HUES64 (cell line): Measurements from ENCODE around the gene FNBP1.
"Not testable (repeated sequence)": the region's sequence is repeated elsewhere in the genome, so short reads cannot be mapped to it uniquely, and the experiment has no call there.

Source experiments
- H3K27ac ChIP-seq: 2 replicates; pipeline ENCODE4 v1.7.0; 2013; ENCODE audit warnings: low read depth, low read length, inconsistent platforms
- H3K27me3 ChIP-seq: 2 replicates; pipeline ENCODE4 v1.6.1; 2013; ENCODE audit warnings: mild to moderate bottlenecking, low read length; ENCODE audit not compliant: insufficient read depth
- H3K36me3 ChIP-seq: 2 replicates; pipeline ENCODE4 v1.6.1; 2013; ENCODE audit warnings: mild to moderate bottlenecking, low read length; ENCODE audit not compliant: insufficient read depth
- H3K4me1 ChIP-seq: 2 replicates; pipeline ENCODE4 v1.6.1; 2013; ENCODE audit warnings: mild to moderate bottlenecking, low read length, moderate library complexity; ENCODE audit not compliant: insufficient read depth
- H3K4me3 ChIP-seq: 2 replicates; pipeline ENCODE4 v1.5.1; 2013; ENCODE audit warnings: mild to moderate bottlenecking, low read length, moderate library complexity
- H3K9ac ChIP-seq: 2 replicates; pipeline ENCODE4 v1.6.1; 2013; ENCODE audit warnings: mild to moderate bottlenecking, low read depth, low read length
- H3K9me3 ChIP-seq: 2 replicates; pipeline ENCODE4 v1.6.1; 2013; ENCODE audit warnings: low read depth, low read length; ENCODE audit not compliant: insufficient read depth
- WGBS: fragments of 150-250, 120-280 bp; methylation state at CpG from one replicate; pipeline ENCODE4 v1.1.7; 2013; ENCODE audit warnings: missing lambda C conversion rate; 5-methylcytosine and 5-hydroxymethylcytosine counted together

Gene FNBP1

DNA sequence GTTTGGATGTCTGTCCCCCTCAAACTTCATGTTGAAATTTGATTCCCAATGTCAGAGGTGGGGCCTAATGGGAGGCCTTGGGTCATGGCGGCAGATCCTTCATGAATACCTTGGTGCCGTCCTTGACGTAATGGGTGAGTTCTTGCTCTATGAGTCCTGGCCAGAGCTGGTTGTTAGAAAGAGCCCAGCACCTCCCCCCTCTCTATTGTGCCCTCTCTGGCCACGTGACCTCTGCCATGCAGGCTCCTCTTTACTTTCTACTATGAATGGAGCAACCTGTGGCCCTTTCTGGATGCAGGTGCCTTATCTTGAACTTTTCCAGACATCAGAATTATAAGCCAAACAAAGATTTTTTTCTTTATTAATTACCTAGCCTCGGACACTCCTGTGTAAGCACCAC is 40.7 kb downstream of the FNBP1 start:
- Histone ChIP-seq H3K4me1 (peaks cover 3% of the 10 kb centered on the region; the same call in 1 of the 2 replicates), H3K9ac (no peak overlapping the region), H3K36me3 (no peaks in the 10 kb centered on the region), H3K27ac (no peak overlapping the region), H3K4me3 (no peak overlapping the region), H3K9me3 (no peaks in the 10 kb centered on the region), H3K27me3 (no peaks in the 10 kb centered on the region)
- WGBS, result 88% methylated on average over 5 of the region's 5 CpGs

- no peak overlapping the region for H3K27ac ChIP-seq
- 90% methylated on average over 6 of the region's 7 CpGs for WGBS
- no peak overlapping the region for H3K9ac ChIP-seq
- peaks cover 3% of the 10 kb centered on the region; the same call in 1 of the 2 replicates for H3K4me1 ChIP-seq
- H3K36me3 ChIP-seq, result no peaks in the 10 kb centered on the region
- H3K27me3 ChIP-seq, result no peaks in the 10 kb centered on the region
- H3K4me3 ChIP-seq, result no peak overlapping the region
- H3K9me3 ChIP-seq, result no peaks in the 10 kb centered on the region
Observed at GRCh38 chr9:130001190-130001589, 41.8 kb downstream of the FNBP1 start.

DNA sequence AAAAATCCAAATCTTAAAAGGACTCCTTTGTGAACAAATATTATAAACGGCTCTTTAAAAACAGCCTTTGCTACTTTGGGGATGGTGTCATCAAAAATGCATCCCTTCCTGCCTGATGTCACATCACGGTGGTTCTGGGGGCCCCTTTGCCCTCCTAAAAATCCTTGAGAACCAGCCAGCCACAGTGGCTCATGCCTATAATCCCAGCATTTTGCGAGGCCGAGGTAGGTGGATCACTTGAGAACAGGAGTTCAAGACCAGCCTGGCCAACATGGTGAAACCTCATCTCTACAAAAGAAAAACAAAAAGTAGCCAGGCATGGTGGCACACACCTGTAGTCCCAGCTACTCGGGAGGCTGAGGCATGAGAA is 43.9 kb downstream of the FNBP1 start:
- H3K27ac ChIP-seq, result no peak overlapping the region
- H3K9me3 ChIP-seq, result no peaks in the 10 kb centered on the region
- 0 out of 2 replicates have a peak, but pooled peaks cover 2% of the 10 kb centered on the region for H3K36me3 ChIP-seq
- H3K4me3 ChIP-seq, result no peak overlapping the region
- peaks cover 3% of the 10 kb centered on the region; the same call in 1 of the 2 replicates for H3K4me1 ChIP-seq
- H3K9ac ChIP-seq, result no peak overlapping the region
- WGBS, result 96% methylated on average over 5 of the region's 5 CpGs
- no peaks in the 10 kb centered on the region for H3K27me3 ChIP-seq

- Histone ChIP-seq H3K36me3 (peaks cover 2% of the 10 kb centered on the region; the same call in 1 of the 2 replicates), H3K4me1 (peaks cover 3% of the 10 kb centered on the region; the same call in 1 of the 2 replicates), H3K27me3 (no peaks in the 10 kb centered on the region), H3K4me3 (no peak overlapping the region), H3K27ac (no peak overlapping the region), H3K9me3 (no peaks in the 10 kb centered on the region), H3K9ac (no peak overlapping the region)
- WGBS, result 94% methylated on average over 3 of the region's 5 CpGs
Observed at GRCh38 chr9:129998491-129999140, 44.4 kb downstream of the FNBP1 start.

DNA sequence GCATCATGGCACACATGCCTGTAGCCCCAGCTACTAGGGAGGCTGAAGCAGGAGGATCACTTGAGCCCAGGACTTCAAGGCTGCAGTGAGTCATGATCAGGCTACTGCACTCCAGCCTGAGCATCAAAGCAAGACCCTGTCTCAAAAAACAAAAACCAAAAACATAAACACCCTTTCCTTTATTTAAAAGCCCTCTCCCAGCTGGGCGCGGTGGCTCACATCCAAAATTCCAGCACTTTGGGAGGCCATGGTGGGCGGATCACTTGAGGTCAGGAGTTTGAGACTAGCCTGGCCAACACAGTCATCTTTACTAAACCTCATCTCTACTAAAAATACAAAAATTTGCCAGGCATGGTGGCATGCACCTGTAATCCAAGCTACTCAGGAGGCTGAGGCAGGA is 45.3 kb downstream of the FNBP1 start:
- not testable (repeated sequence) for H3K27me3 ChIP-seq, H3K9me3 ChIP-seq, H3K27ac ChIP-seq, H3K4me3 ChIP-seq, H3K9ac ChIP-seq, H3K4me1 ChIP-seq, H3K36me3 ChIP-seq
- WGBS, result 99% methylated on average over 3 of the region's 3 CpGs

DNA sequence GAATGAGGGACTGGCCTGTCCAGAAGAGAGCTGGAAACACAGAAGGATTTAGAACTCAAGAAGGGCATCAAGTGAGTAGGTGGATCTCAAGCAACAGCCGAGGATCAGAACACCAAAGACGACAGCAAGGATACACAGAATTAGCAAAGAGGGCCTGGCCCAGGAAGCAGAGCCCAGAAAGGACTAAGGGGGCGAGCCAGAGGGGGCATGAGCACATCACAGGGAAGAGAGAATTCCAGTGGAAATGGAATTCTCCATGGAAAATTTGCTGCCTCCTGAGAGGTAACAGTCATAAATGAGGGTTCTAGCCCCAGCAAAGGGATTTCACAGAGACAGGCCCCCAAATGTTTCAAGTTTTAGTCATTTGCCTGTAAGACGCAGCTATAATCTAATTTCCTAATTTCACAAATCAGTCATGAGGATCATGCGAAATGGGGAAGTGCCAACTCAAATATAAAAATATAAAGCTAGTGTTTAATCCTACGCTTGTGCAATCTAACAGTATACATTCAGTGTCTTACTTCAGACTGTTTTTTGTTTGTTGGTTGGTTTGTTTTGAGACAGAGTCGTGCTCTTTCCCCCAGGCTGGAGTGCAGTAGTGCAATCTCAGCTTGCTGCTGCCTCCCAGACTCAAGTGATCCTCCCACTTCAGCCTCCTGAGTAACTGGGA is 46.7 kb downstream of the FNBP1 start:
- no peak overlapping the region for H3K27ac ChIP-seq

GRCh38 chr9:129995409-129996160 is 47.4 kb downstream of the FNBP1 start:
- H3K4me3 ChIP-seq, result no peak overlapping the region
- H3K9me3 ChIP-seq, result no peaks in the 10 kb centered on the region
- no peak overlapping the region for H3K9ac ChIP-seq
- no peak overlapping the region for H3K27ac ChIP-seq
- H3K4me1 ChIP-seq, result no peaks in the 10 kb centered on the region
- 89% methylated on average over 5 of the region's 5 CpGs for WGBS
- H3K36me3 ChIP-seq, result peaks cover 2% of the 10 kb centered on the region; the same call in 1 of the 2 replicates
- no peaks in the 10 kb centered on the region for H3K27me3 ChIP-seq

More for the DNA sequence above, 46.7 kb downstream of the FNBP1 start:
- Histone ChIP-seq H3K4me3 (no peak overlapping the region), H3K27me3 (no peaks in the 10 kb centered on the region), H3K9ac (no peak overlapping the region), H3K9me3 (no peaks in the 10 kb centered on the region), H3K36me3 (peaks cover 2% of the 10 kb centered on the region; the same call in 1 of the 2 replicates), H3K4me1 (no peaks in the 10 kb centered on the region)
- 91% methylated on average over 7 of the region's 7 CpGs for WGBS

- no peaks in the 10 kb centered on the region for H3K4me1 ChIP-seq
- H3K9ac ChIP-seq, result no peak overlapping the region
- H3K9me3 ChIP-seq, result no peaks in the 10 kb centered on the region
- 96% methylated on average over 3 of the region's 3 CpGs for WGBS
- peaks cover 2% of the 10 kb centered on the region; the same call in 1 of the 2 replicates for H3K36me3 ChIP-seq
- no peak overlapping the region for H3K4me3 ChIP-seq
- no peak overlapping the region for H3K27ac ChIP-seq
- no peaks in the 10 kb centered on the region for H3K27me3 ChIP-seq
Observed at GRCh38 chr9:129994882-129995281, 48.1 kb downstream of the FNBP1 start.

DNA sequence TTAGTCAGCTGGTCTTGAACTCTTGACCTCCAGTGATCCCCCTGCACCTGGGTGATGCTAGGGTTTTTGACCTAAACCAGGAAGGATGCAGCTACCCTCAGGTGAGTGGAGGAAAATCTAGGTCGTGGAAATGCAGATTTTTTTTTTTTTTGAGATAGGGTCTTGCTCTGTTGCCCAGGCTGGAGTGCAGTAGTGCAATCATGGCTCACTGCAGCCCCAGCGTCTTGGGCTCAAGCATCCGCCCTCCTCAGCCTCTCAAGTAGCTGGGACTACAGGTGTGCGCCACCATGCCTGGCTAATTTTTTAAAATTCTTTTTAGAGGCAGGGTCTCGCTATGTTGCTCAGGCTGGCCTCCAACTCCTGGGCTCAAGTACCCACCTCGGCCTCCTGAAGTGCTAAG is 51.9 kb downstream of the FNBP1 start:
- not testable (repeated sequence) for H3K4me3 ChIP-seq, H3K27ac ChIP-seq
- 94% methylated on average over 6 of the region's 6 CpGs for WGBS

DNA sequence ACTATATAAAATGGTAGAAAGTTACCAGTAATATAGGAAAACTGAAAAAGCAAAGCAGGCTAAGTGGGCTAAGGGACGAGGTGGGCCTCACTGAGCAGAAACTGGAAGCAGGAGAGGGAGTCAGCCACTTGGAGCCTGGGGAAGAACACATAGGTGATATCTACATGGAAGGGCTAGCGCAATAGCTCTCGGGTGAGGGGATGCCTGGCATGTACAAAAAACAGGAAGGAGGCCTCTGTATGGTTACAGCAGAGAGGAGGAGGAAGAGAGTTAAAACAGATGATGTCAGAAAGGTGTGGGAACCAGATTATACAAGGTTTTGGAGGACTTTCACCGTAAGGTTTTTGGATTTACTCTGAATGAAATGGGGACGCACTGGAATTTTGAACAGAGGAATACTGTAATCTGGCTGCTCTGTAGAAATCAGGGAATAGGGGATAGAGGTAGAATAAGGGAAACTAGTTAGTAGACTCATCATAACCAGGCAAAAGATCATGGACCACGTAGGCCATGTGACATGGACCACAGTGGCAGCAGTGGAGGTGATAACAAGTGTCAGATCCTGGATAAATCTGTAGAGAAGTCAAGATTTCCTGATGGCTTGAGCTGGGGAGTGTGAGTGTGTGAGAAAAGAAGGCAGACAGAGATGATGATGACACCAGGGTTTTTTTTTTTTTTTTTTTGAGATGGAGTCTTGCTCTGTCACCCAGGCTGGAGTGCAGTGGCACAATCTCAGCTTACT is 52.5 kb downstream of the FNBP1 start:
- H3K27ac ChIP-seq, result no peak overlapping the region
- no peaks in the 10 kb centered on the region for H3K27me3 ChIP-seq
- H3K4me1 ChIP-seq, result peaks cover 10% of the 10 kb centered on the region
- no peak overlapping the region for H3K9ac ChIP-seq
- WGBS, result 76% methylated on average over 6 of the region's 6 CpGs
- peaks cover 2% of the 10 kb centered on the region; the same call in 1 of the 2 replicates for H3K36me3 ChIP-seq
- H3K4me3 ChIP-seq, result no peak overlapping the region
- no peaks in the 10 kb centered on the region for H3K9me3 ChIP-seq

More for the DNA sequence above, 51.9 kb downstream of the FNBP1 start:
- not testable (repeated sequence) for H3K27me3 ChIP-seq, H3K9ac ChIP-seq, H3K36me3 ChIP-seq, H3K4me1 ChIP-seq, H3K9me3 ChIP-seq
